Endothelial cell (in vitro differentiated cells): ENCODE measurements around the gene BSN. TPM values are rescaled to one million over a fixed set of nuclear protein-coding genes. Genes with fewer than 3 reads are reported as not detected.

Experiments
- DNase-seq: peaks from one replicate; pipeline ENCODE4 v3.0.0; 2021; ENCODE audit warnings: low spot score
- H3K27ac Mint-ChIP-seq: one replicate; pipeline ENCODE4 v1.8.0; 2021; ENCODE audit warnings: mixed read lengths, inconsistent platforms; ENCODE audit not compliant: unreplicated experiment
- H3K27me3 Mint-ChIP-seq: one replicate; pipeline ENCODE4 v1.8.0; 2021; ENCODE audit warnings: mild to moderate bottlenecking, moderate library complexity, mixed read lengths, inconsistent platforms; ENCODE audit not compliant: unreplicated experiment
- H3K36me3 Mint-ChIP-seq: one replicate; pipeline ENCODE4 v1.8.0; 2021; ENCODE audit warnings: mild to moderate bottlenecking, low read depth, mixed read lengths, inconsistent platforms; ENCODE audit not compliant: unreplicated experiment
- H3K4me1 Mint-ChIP-seq: one replicate; pipeline ENCODE4 v1.8.0; 2021; ENCODE audit warnings: mild to moderate bottlenecking, mixed read lengths, inconsistent platforms; ENCODE audit not compliant: unreplicated experiment
- H3K4me3 Mint-ChIP-seq: one replicate; pipeline ENCODE4 v1.8.0; 2021; ENCODE audit warnings: mild to moderate bottlenecking, mixed read lengths, inconsistent platforms; ENCODE audit not compliant: unreplicated experiment
- H3K9me3 Mint-ChIP-seq: one replicate; pipeline ENCODE4 v1.8.0; 2021; ENCODE audit warnings: mixed read lengths, inconsistent platforms; ENCODE audit not compliant: unreplicated experiment
- CTCF ChIP-seq: fragments of 200-600 bp; sonication (generic); IDR thresholded peaks from one replicate; pipeline ENCODE4 v1.5.0; 2021; ENCODE audit warnings: antibody characterized with exemption; ENCODE audit not compliant: unreplicated experiment
- total RNA-seq: library from RNA; stranded (reverse); fragmentation: NEBNext Ultra II Directional; extraction: Animal tissue kit (Norgen Biotek cat#: 25700); gene quantifications from one replicate; pipeline ENCODE4 v1.2.1, GENCODE V29; 2021; ENCODE audit not compliant: unreplicated experiment

The BSN gene
- total RNA-seq, 1 donor from 2014 or later = 2.4 TPM

GRCh38 chr3:49627634-49628033 lies 73.4 kb downstream of the BSN start:
- Mint-ChIP-seq H3K4me3 (no peak overlapping the region), H3K27ac (no peak overlapping the region), H3K36me3 (peaks cover 14% of the 10 kb centered on the region), H3K4me1 (peaks cover 4% of the 10 kb centered on the region), H3K27me3 (peaks cover 3% of the 10 kb centered on the region), H3K9me3 (no peaks in the 10 kb centered on the region)
- TF ChIP-seq CTCF = no peak
- no peak for DNase-seq

DNA sequence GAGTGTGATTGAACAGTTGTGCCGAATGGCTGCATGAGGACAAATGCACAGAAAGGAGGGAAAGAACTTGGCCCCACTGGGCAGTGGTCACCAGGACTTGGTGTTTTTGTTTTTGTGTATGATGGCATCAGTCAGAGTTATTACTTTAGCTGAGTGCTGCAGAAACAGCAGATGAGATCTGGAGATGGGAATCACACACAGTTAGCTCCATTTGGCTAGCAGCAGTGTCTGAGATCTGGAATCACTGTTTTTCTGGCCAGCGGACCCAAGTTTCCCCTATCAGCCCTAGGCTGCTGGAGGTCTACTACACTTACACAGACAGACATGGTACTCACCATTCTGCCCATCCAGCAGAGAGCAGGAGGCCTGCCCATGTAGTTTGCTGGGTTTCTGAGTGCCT lies 74.0 kb downstream of the BSN start:
- no peak for TF ChIP-seq CTCF
- peaks cover 3% of the 10 kb centered on the region for H3K27me3 Mint-ChIP-seq
- H3K4me3 Mint-ChIP-seq = no peak overlapping the region
- DNase-seq = no peak
- H3K9me3 Mint-ChIP-seq = no peaks in the 10 kb centered on the region
- H3K27ac Mint-ChIP-seq = no peak overlapping the region
- peaks cover 14% of the 10 kb centered on the region for H3K36me3 Mint-ChIP-seq
- H3K4me1 Mint-ChIP-seq = peaks cover 4% of the 10 kb centered on the region

GRCh38 chr3:49629451-49629850 lies 75.2 kb downstream of the BSN start:
- DNase-seq = no peak
- Mint-ChIP-seq H3K4me1 (peaks cover 4% of the 10 kb centered on the region), H3K27me3 (peaks cover 3% of the 10 kb centered on the region), H3K27ac (no peak overlapping the region), H3K36me3 (peaks cover 14% of the 10 kb centered on the region), H3K4me3 (no peak overlapping the region), H3K9me3 (no peaks in the 10 kb centered on the region)
- TF ChIP-seq CTCF = no peak

- TF ChIP-seq CTCF = no peak
- H3K36me3 Mint-ChIP-seq = peaks cover 14% of the 10 kb centered on the region
- no peak overlapping the region for H3K27ac Mint-ChIP-seq
Measured at GRCh38 chr3:49629866-49630265, 75.6 kb downstream of the BSN start.

DNA sequence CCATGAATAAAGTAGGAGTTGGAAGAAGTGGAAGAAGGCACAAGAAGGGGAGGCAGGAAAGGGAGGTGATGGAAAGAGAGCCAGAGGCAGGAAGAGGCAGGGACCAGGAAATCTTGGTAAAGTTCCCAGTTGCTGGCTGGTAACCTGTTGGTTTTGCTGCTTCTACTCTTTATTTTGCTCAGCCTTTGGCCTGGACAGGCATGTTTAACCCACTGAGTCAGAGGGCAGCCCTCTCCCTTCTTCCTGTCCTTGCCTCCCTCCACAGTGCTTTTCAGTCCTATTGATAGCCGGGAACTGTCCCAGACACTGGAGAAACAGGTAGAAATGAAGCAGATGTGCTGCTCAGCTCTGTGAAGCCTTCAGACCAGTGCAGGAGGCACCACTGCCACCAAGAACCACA lies 76.5 kb downstream of the BSN start:
- peaks cover 14% of the 10 kb centered on the region for H3K36me3 Mint-ChIP-seq
- no peak overlapping the region for H3K27ac Mint-ChIP-seq

More at GRCh38 chr3:49629866-49630265, 75.6 kb downstream of the BSN start:
- Mint-ChIP-seq H3K9me3 (no peaks in the 10 kb centered on the region), H3K27me3 (peaks cover 3% of the 10 kb centered on the region), H3K4me3 (no peak overlapping the region), H3K4me1 (peaks cover 4% of the 10 kb centered on the region)
- no peak for DNase-seq

More for the DNA sequence above, 76.5 kb downstream of the BSN start:
- no peak for TF ChIP-seq CTCF
- Mint-ChIP-seq H3K4me3 (no peak overlapping the region), H3K9me3 (no peaks in the 10 kb centered on the region), H3K27me3 (peaks cover 3% of the 10 kb centered on the region), H3K4me1 (peaks cover 4% of the 10 kb centered on the region)
- DNase-seq = no peak
